ENCODE measurements around the gene ITGB4. TPM values are rescaled to one million over a fixed set of nuclear protein-coding genes. Genes with fewer than 3 reads are reported as not detected.

ITGB4 gene
- polyA plus RNA-seq, 3 donors, result 8.0 to 18.9 (median 13.7) TPM

- H3K27ac ChIP-seq (ENCODE audit: low read depth, low read length), result no peak overlapping the region
- 86 to 87% (median 87%) methylated on average over 23 of the region's 23 CpGs for WGBS, 3 donors
These were observed 3.1 kb downstream of the ITGB4 start for GRCh38 chr17:75724016-75725003.

DNA sequence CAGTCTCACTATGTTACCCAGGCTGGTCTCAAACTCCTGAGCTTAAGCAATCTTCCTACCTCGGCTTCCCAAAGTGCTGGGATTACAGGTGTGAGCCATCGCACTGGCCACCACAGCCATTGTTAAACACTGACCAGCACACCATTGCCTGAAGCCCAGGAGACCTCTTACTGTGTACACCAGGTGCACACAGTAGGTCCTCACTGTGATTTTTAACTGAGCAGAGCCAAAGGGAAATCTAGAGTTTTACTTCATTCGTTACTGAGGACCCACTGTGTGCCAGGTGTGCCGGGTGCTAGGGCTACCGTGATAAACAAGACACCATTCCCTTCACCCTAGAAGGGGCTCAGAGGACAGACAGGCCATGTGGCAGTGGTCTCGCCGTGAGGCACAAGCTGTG, 4.2 kb downstream of the ITGB4 start:
- no peak overlapping the region for H3K27ac ChIP-seq (ENCODE audit: low read depth, low read length)
- 90 to 94% (median 92%) methylated on average over 7 of the region's 7 CpGs for WGBS, 3 donors

DNA sequence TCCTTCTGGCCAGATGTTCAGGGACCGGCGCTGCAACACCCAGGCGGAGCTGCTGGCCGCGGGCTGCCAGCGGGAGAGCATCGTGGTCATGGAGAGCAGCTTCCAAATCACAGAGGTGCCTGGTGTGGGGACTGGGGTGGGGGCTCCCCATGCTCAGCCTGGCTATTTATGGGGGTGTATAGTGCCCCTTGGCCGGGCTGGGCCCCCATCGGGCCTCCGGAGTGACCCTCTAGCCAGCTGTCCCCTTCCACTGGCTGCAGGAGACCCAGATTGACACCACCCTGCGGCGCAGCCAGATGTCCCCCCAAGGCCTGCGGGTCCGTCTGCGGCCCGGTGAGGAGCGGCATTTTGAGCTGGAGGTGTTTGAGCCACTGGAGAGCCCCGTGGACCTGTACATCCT, 6.1 kb downstream of the ITGB4 start:
- H3K27ac ChIP-seq (ENCODE audit: low read depth, low read length), result no peak overlapping the region
- WGBS, 3 donors, result 89 to 91% (median 91%) methylated on average over 14 to 18 of the region's 18 CpGs

DNA sequence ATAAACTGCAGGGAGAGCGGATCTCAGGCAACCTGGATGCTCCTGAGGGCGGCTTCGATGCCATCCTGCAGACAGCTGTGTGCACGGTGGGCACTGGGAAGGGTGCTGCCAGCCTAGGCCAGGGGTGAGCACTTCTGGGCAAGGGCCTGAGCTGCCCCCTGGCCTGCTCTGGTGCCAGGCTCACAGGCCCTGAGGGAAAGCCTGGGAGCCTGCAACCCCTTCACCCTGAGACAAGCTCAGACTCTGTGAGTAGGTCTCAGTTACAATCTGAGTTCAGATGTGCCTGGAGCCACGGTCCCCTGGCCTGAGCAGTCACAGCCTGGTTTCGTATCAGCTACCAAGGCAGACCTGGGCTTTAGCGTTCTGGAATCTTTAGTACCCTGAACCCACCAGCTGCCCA, 8.1 kb downstream of the ITGB4 start:
- H3K27ac ChIP-seq (ENCODE audit: low read depth, low read length), result no peak overlapping the region
- WGBS, 3 donors, result 92 to 96% (median 92%) methylated on average over 7 of the region's 7 CpGs

DNA sequence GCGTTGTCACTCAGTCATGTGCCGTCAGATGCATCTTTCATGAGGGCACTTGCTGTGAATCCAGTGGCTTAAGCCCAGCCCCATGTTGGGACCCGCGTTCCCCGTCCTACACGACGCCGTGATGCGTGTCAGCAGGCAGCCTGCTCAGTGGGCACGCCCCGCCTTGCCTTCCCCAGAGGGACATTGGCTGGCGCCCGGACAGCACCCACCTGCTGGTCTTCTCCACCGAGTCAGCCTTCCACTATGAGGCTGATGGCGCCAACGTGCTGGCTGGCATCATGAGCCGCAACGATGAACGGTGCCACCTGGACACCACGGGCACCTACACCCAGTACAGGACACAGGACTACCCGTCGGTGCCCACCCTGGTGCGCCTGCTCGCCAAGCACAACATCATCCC, 8.8 kb downstream of the ITGB4 start:
- no peak overlapping the region for H3K27ac ChIP-seq (ENCODE audit: low read depth, low read length)
- 90 to 93% (median 92%) methylated on average over 24 of the region's 24 CpGs for WGBS, 3 donors

DNA sequence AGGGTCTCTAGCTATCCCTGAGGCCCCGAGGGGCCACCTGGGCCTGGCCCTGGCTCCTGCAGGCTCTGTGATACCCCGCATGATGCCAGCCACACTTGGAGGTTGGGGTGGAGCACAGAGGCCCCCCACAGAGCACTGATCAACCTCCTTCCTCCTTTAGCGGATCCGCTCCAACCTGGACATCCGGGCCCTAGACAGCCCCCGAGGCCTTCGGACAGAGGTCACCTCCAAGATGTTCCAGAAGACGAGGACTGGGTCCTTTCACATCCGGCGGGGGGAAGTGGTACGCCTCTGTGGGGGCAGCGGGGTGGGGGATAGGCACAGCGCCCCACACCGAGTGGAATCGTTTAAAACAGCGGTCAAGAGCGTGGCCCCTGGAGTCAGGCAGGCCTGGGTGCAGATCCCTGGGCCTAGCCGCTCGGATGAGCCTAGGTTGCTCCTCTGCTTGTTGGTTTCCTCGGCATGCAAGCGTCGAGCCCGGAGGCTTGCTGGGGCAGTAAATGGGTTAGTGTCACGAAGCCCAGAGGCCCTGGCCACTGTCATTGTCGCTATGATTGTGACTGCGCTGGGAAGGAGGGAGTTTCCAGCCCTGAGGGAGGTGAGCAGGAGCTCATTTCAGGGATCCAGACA, 9.9 kb downstream of the ITGB4 start:
- 90 to 93% (median 91%) methylated on average over 25 to 26 of the region's 26 CpGs for WGBS, 3 donors
- H3K27ac ChIP-seq (ENCODE audit: low read depth, low read length), result no peak overlapping the region

DNA sequence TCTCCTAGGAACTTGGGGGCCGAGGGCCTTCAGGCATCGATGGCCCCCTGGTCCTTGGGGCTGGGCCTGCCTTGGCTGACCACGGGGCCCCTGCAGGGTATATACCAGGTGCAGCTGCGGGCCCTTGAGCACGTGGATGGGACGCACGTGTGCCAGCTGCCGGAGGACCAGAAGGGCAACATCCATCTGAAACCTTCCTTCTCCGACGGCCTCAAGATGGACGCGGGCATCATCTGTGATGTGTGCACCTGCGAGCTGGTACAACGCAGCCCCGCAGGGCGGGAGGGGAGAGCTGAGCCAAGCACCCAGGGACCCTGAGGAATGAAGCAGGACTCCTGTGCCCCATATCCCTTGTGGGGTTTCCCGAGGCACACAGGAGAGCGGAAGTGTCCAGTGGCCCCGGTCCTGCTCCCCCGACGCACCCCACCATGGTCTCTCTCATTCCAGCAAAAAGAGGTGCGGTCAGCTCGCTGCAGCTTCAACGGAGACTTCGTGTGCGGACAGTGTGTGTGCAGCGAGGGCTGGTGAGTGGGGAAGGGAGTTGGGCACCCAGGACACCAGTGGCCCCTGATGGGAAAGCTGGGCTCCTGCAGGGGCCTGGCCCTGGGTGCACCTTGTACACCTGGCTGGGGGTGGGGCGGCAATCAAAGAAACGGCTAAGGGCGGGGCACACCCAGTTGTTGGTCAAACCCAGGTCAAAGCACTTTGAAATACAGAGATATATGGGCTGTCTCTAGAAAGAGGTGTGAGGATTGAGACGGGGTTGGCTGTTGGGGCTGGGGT, 10.6 kb downstream of the ITGB4 start:
- no peak overlapping the region for H3K27ac ChIP-seq (ENCODE audit: low read depth, low read length)
- 88 to 92% (median 90%) methylated on average over 31 of the region's 31 CpGs for WGBS, 3 donors

- 93 to 95% (median 94%) methylated on average over 18 of the region's 18 CpGs for WGBS, 3 donors
- H3K27ac ChIP-seq (ENCODE audit: low read depth, low read length), result no peak overlapping the region
These were observed 12.2 kb downstream of the ITGB4 start for GRCh38 chr17:75733471-75733870.

DNA sequence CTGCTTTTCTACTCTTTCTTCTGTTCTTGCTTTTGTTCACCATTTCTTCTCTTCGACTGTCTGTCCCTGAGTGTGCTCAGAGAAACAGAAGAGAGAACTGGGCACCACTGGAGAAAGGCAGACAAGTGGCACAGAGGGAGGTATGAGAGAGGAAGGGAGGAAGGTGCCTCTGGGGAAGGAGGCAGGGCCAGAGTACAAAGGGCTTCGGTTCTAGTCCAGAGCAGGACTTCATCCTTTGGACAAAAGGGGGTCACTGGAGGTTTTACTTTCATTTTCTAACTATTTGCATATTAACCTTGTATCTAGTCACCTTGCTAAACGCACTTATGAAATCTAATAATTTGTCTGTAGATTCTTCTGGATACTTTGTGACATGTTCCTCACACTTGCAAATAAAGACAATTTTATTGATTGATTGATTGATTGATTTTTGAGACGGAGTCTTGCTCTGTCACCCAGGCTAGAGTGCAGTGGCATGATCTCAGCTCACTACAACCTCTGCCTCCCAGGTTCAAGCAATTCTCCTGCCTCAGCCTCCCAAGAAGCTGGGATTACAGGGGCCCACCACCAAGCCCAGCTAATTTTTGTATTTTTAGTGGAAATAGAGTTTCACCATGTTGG, 13.5 kb downstream of the ITGB4 start:
- H3K27ac ChIP-seq (ENCODE audit: low read depth, low read length), result no peak overlapping the region
- WGBS, 3 donors, result 67 to 79% (median 69%) methylated on average over 4 of the region's 4 CpGs

DNA sequence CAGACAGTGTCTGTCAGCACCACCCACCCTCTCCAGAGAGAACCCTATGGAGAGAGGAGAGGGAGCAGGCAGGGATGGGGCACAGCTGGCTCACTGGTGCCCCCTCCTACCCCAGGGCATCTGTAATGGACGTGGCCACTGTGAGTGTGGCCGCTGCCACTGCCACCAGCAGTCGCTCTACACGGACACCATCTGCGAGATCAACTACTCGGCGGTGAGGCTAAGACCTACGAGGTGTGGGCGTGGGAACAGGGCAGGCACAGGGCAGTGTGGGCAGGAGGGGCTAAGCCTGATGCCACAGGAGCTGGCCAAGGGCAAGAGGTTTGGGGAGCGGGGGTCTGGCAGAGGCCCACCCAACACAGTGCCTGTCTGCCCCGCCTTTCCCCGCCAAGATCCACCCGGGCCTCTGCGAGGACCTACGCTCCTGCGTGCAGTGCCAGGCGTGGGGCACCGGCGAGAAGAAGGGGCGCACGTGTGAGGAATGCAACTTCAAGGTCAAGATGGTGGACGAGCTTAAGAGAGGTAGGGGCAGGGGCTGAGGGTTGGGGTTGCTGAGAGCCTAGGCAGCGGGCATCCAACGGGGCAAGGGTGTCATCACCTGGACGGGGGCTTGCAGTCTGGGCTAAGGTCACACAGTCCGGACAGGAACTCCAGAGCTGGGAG, 15.0 kb downstream of the ITGB4 start:
- H3K27ac ChIP-seq (ENCODE audit: low read depth, low read length), result no peak overlapping the region
- WGBS, 3 donors, result 87 to 94% (median 92%) methylated on average over 26 of the region's 26 CpGs

DNA sequence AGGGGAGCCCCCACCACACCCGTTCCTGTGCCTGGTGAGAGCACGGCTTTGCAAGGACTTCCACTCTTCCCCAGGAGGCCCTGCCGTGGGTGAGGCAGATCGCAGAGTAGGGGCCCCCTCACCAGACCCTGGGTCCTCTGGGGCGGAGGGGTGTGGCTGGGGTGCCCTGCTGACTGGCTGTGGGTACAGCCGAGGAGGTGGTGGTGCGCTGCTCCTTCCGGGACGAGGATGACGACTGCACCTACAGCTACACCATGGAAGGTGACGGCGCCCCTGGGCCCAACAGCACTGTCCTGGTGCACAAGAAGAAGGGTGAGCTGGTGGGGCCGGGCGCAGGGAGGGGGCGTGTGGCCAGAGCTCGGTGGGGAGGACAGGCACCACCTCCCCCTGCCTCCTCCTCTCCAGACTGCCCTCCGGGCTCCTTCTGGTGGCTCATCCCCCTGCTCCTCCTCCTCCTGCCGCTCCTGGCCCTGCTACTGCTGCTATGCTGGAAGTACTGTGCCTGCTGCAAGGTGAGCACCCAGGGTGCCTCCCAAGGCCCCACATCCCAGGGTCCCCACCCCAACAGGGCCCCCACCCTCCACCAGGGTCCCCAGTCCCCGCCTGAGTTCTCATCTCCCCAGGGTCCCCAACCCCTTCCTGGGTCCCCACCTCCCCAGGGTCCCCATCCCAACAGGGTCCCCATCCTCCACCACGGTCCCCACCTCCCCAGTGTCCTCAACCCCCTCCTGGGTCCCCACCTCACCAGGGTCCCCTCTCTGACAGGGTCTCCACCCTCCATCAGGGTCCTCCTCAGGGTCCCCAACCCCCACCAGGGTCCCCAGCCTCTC, 16.1 kb downstream of the ITGB4 start:
- no peak overlapping the region for H3K27ac ChIP-seq (ENCODE audit: low read depth, low read length)
- WGBS, 3 donors, result 75 to 86% (median 77%) methylated on average over 18 to 20 of the region's 20 CpGs

DNA sequence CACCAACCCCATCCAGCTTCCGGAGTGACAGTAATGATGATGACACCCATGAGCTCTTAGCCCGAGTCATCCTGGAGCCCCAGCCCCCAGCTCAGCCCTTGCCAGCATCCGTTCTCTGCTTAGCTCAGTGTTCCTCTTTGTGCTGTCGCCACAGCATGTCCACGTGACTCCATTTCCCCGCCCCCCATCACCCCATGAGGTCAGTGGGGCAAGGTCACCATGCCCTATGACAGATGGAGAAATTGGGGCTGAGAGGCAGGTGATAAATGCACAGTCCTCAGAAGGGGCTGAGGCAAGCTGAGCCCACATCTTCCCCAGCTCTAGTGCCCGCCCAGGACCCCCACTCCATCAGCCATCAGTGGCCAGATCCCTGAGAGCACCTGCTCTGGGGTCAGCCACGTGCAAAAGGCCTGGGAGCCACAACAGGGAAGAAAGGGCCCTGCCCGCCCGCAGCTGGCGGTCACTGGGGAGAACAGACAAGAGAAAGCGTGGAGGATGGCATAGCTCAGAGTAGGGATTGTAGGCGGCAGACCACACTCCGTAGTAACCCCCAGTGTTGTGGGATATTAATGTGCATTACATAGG, 17.1 kb downstream of the ITGB4 start:
- WGBS, 3 donors, result 54 to 74% (median 56%) methylated on average over 14 of the region's 14 CpGs
- no peak overlapping the region for H3K27ac ChIP-seq (ENCODE audit: low read depth, low read length)

GRCh38 chr17:75739174-75739573, 17.9 kb downstream of the ITGB4 start:
- WGBS, 3 donors, result 94 to 96% (median 94%) methylated on average over 7 of the region's 7 CpGs
- no peak overlapping the region for H3K27ac ChIP-seq (ENCODE audit: low read depth, low read length)

DNA sequence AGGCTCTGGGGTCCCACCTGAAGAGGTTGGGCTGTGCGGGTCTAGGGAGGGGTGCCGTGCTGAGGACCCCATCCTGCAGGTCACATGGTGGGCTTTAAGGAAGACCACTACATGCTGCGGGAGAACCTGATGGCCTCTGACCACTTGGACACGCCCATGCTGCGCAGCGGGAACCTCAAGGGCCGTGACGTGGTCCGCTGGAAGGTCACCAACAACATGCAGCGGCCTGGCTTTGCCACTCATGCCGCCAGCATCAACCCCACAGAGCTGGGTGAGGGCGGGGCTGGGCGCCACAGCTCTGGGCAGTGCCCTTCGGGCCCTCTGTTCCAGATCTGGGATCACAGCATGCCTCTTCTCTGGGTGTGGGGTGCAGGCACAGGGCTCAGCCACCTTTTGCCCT, 18.5 kb downstream of the ITGB4 start:
- no peak overlapping the region for H3K27ac ChIP-seq (ENCODE audit: low read depth, low read length)
- 92 to 93% (median 93%) methylated on average over 12 to 14 of the region's 14 CpGs for WGBS, 3 donors

DNA sequence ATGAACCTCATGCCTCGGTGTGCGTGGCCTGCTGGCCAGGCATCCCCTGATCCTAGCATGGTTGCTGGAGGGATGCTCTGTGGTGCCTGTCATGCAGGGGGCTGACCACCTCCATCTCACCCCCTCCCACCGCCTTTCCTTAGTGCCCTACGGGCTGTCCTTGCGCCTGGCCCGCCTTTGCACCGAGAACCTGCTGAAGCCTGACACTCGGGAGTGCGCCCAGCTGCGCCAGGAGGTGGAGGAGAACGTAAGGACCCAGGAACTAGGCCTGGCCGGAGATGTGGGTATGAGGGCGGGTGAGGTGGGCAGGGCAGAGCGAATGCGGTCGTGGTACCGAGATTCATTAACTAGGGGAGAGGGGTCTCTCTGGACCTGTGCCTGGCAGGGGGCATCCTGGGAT, 19.0 kb downstream of the ITGB4 start:
- 90 to 92% (median 91%) methylated on average over 17 of the region's 17 CpGs for WGBS, 3 donors
- no peak overlapping the region for H3K27ac ChIP-seq (ENCODE audit: low read depth, low read length)

- H3K27ac ChIP-seq (ENCODE audit: low read depth, low read length), result no peak overlapping the region
- WGBS, 3 donors, result 79 to 83% (median 83%) methylated on average over 15 to 17 of the region's 17 CpGs
These were observed 19.4 kb downstream of the ITGB4 start for GRCh38 chr17:75740631-75741077.

GRCh38 chr17:75742337-75742736, 21.1 kb downstream of the ITGB4 start:
- no peak overlapping the region for H3K27ac ChIP-seq (ENCODE audit: low read depth, low read length)
- WGBS, 3 donors, result 87 to 90% (median 89%) methylated on average over 24 to 25 of the region's 25 CpGs

Measured in adipose tissue (tissue), 3 donors.